ENCODE measurements around the gene JOSD1.
A peak's percentile ranks its signal among the peaks of the same experiment; 100 is the strongest.
"Not testable (repeated sequence)": the region's sequence is repeated elsewhere in the genome, so short reads cannot be mapped to it uniquely, and the experiment has no call there.

Gene JOSD1

GRCh38 chr22:38675833-38676232 is 24.9 kb downstream of the JOSD1 start:
- no peak for DNase-seq

- DNase-seq: no peak
Measured at GRCh38 chr22:38674888-38675287, 25.9 kb downstream of the JOSD1 start.

- peak; percentile 31 for DNase-seq
Measured at GRCh38 chr22:38657045-38657909, 43.5 kb downstream of the JOSD1 start.

GRCh38 chr22:38656256-38657044 is 44.3 kb downstream of the JOSD1 start, which contains the start of the genes CBY1 and FAM227A:
TSS of gene CBY1 (plus strand) at chr22:38656638. CDS start at chr22:38668055, 11,417 bp downstream.
TSS of gene FAM227A (minus strand) at chr22:38656392. CDS start at chr22:38650168, 6,224 bp downstream.
- DNase-seq: peak; percentile 87

- DNase-seq: no peak
Measured at GRCh38 chr22:38655519-38656255, 45.1 kb downstream of the JOSD1 start.

- DNase-seq: no peak
Measured at GRCh38 chr22:38653741-38654140, 47.0 kb downstream of the JOSD1 start.

GRCh38 chr22:38652859-38653258 is 47.9 kb downstream of the JOSD1 start:
- DNase-seq: no peak

GRCh38 chr22:38649841-38650522 is 50.8 kb downstream of the JOSD1 start:
- no peak for DNase-seq

GRCh38 chr22:38645430-38645829 is 55.3 kb downstream of the JOSD1 start:
- DNase-seq: no peak

- DNase-seq: not testable (repeated sequence)
Measured at GRCh38 chr22:38644245-38644644, 56.5 kb downstream of the JOSD1 start.

- DNase-seq: no peak
Measured at GRCh38 chr22:38641476-38642040, 59.2 kb downstream of the JOSD1 start.

- DNase-seq: no peak
Measured at GRCh38 chr22:38638728-38639127, 62.0 kb downstream of the JOSD1 start.

GRCh38 chr22:38638216-38638615 is 62.5 kb downstream of the JOSD1 start:
- no peak for DNase-seq

Measured in CD4-positive, alpha-beta T cell treated with Interleukin-12 subunit alpha and Interleukin-12 subunit beta, for 1 hour (primary cell).